ENCODE data around the gene HSPA4L. TPM values are rescaled to one million over a fixed set of nuclear protein-coding genes. Genes with fewer than 3 reads are reported as not detected.

Gene HSPA4L
- total RNA-seq, 2 experiments from 2014 or later: 3.8 to 4.8 TPM

GRCh38 chr4:127777487-127777886 lies 4.6 kb upstream of the HSPA4L start:
- no peak for DNase-seq
- H3K4me3 Mint-ChIP-seq: no peak overlapping the region
- H3K36me3 Mint-ChIP-seq: peaks cover 3% of the 10 kb centered on the region
- H3K27me3 Mint-ChIP-seq: peaks cover 81% of the 10 kb centered on the region
- H3K4me1 Mint-ChIP-seq: peaks cover 5% of the 10 kb centered on the region
- H3K9me3 Mint-ChIP-seq: no peaks in the 10 kb centered on the region
- H3K27ac Mint-ChIP-seq: no peak overlapping the region

GRCh38 chr4:127778102-127778501 lies 4.0 kb upstream of the HSPA4L start:
- Mint-ChIP-seq H3K27me3 (peaks cover 82% of the 10 kb centered on the region), H3K36me3 (peaks cover 4% of the 10 kb centered on the region), H3K4me1 (peaks cover 10% of the 10 kb centered on the region), H3K27ac (no peak overlapping the region), H3K9me3 (no peaks in the 10 kb centered on the region), H3K4me3 (no peak overlapping the region)
- DNase-seq: no peak

- Mint-ChIP-seq H3K9me3 (no peaks in the 10 kb centered on the region), H3K4me1 (peaks cover 19% of the 10 kb centered on the region), H3K4me3 (no peak overlapping the region), H3K27me3 (peaks cover 84% of the 10 kb centered on the region), H3K27ac (no peak overlapping the region), H3K36me3 (peaks cover 8% of the 10 kb centered on the region)
- no peak for DNase-seq
These were observed 1.5 kb upstream of the HSPA4L start for GRCh38 chr4:127780598-127780997.

- peaks cover 8% of the 10 kb centered on the region for H3K36me3 Mint-ChIP-seq
- peaks cover 86% of the 10 kb centered on the region for H3K27me3 Mint-ChIP-seq
- H3K4me1 Mint-ChIP-seq: peaks cover 19% of the 10 kb centered on the region
- peak; percentile 48 for DNase-seq
- H3K9me3 Mint-ChIP-seq: no peaks in the 10 kb centered on the region
- H3K27ac Mint-ChIP-seq: no peak overlapping the region
- peak overlapping the region; percentile 23 for H3K4me3 Mint-ChIP-seq
These were observed 660 bp upstream of the HSPA4L start for GRCh38 chr4:127781300-127782024.

- Mint-ChIP-seq H3K4me3 (no peak overlapping the region), H3K4me1 (peaks cover 19% of the 10 kb centered on the region), H3K27me3 (peaks cover 83% of the 10 kb centered on the region), H3K9me3 (no peaks in the 10 kb centered on the region), H3K36me3 (peaks cover 8% of the 10 kb centered on the region), H3K27ac (no peak overlapping the region)
- peak; percentile 76 for DNase-seq
These were observed 172 bp upstream of the HSPA4L start for GRCh38 chr4:127782025-127782274.

GRCh38 chr4:127783026-127783769 lies 1.1 kb downstream of the HSPA4L start:
- H3K9me3 Mint-ChIP-seq: no peaks in the 10 kb centered on the region
- no peak for DNase-seq
- H3K4me3 Mint-ChIP-seq: peak overlapping the region; percentile 85
- peaks cover 19% of the 10 kb centered on the region for H3K4me1 Mint-ChIP-seq
- H3K27ac Mint-ChIP-seq: peak overlapping the region; percentile 83
- peaks cover 8% of the 10 kb centered on the region for H3K36me3 Mint-ChIP-seq
- H3K27me3 Mint-ChIP-seq: peaks cover 71% of the 10 kb centered on the region

GRCh38 chr4:127783955-127784770 lies 2.0 kb downstream of the HSPA4L start:
- no peak overlapping the region for H3K27ac Mint-ChIP-seq
- H3K9me3 Mint-ChIP-seq: no peaks in the 10 kb centered on the region
- peaks cover 19% of the 10 kb centered on the region for H3K4me1 Mint-ChIP-seq
- H3K36me3 Mint-ChIP-seq: peaks cover 8% of the 10 kb centered on the region
- H3K27me3 Mint-ChIP-seq: peaks cover 70% of the 10 kb centered on the region
- no peak overlapping the region for H3K4me3 Mint-ChIP-seq
- DNase-seq: no peak

GRCh38 chr4:127788517-127788916 lies 6.4 kb downstream of the HSPA4L start:
- DNase-seq: no peak
- Mint-ChIP-seq H3K4me3 (no peak overlapping the region), H3K27me3 (peaks cover 59% of the 10 kb centered on the region), H3K9me3 (no peaks in the 10 kb centered on the region), H3K4me1 (peaks cover 5% of the 10 kb centered on the region), H3K27ac (no peak overlapping the region), H3K36me3 (no peaks in the 10 kb centered on the region)

- Mint-ChIP-seq H3K36me3 (no peaks in the 10 kb centered on the region), H3K27me3 (peaks cover 54% of the 10 kb centered on the region), H3K4me1 (no peaks in the 10 kb centered on the region), H3K4me3 (no peak overlapping the region), H3K27ac (no peak overlapping the region), H3K9me3 (no peaks in the 10 kb centered on the region)
- no peak for DNase-seq
These were observed 9.3 kb downstream of the HSPA4L start for GRCh38 chr4:127791391-127791790.

- H3K4me1 Mint-ChIP-seq: no peaks in the 10 kb centered on the region
- H3K36me3 Mint-ChIP-seq: no peaks in the 10 kb centered on the region
- H3K27ac Mint-ChIP-seq: no peak overlapping the region
- no peaks in the 10 kb centered on the region for H3K9me3 Mint-ChIP-seq
- peaks cover 55% of the 10 kb centered on the region for H3K27me3 Mint-ChIP-seq
- DNase-seq: no peak
- no peak overlapping the region for H3K4me3 Mint-ChIP-seq
These were observed 11.4 kb downstream of the HSPA4L start for GRCh38 chr4:127793528-127793927.

GRCh38 chr4:127799711-127800110 lies 17.6 kb downstream of the HSPA4L start:
- no peak for DNase-seq
- no peak overlapping the region for H3K4me3 Mint-ChIP-seq
- no peaks in the 10 kb centered on the region for H3K36me3 Mint-ChIP-seq
- peaks cover 33% of the 10 kb centered on the region for H3K27me3 Mint-ChIP-seq
- no peaks in the 10 kb centered on the region for H3K9me3 Mint-ChIP-seq
- no peak overlapping the region for H3K27ac Mint-ChIP-seq
- H3K4me1 Mint-ChIP-seq: no peaks in the 10 kb centered on the region

- no peak overlapping the region for H3K4me3 Mint-ChIP-seq
- no peak overlapping the region for H3K27ac Mint-ChIP-seq
- H3K36me3 Mint-ChIP-seq: no peaks in the 10 kb centered on the region
- H3K27me3 Mint-ChIP-seq: peaks cover 12% of the 10 kb centered on the region
- no peaks in the 10 kb centered on the region for H3K9me3 Mint-ChIP-seq
- no peak for DNase-seq
- H3K4me1 Mint-ChIP-seq: no peaks in the 10 kb centered on the region
These were observed 27.2 kb downstream of the HSPA4L start for GRCh38 chr4:127809173-127809800.

GRCh38 chr4:127810551-127810950 lies 28.4 kb downstream of the HSPA4L start:
- Mint-ChIP-seq H3K4me3 (no peak overlapping the region), H3K4me1 (no peaks in the 10 kb centered on the region), H3K36me3 (no peaks in the 10 kb centered on the region), H3K27me3 (peaks cover 8% of the 10 kb centered on the region), H3K9me3 (no peaks in the 10 kb centered on the region), H3K27ac (no peak overlapping the region)
- DNase-seq: no peak

GRCh38 chr4:127822430-127822829 lies 40.3 kb downstream of the HSPA4L start:
- H3K9me3 Mint-ChIP-seq: no peaks in the 10 kb centered on the region
- no peaks in the 10 kb centered on the region for H3K4me1 Mint-ChIP-seq

GRCh38 chr4:127828121-127828520 lies 46.0 kb downstream of the HSPA4L start:
- no peak for DNase-seq
- Mint-ChIP-seq H3K27me3 (peaks cover 7% of the 10 kb centered on the region), H3K9me3 (no peaks in the 10 kb centered on the region), H3K4me3 (no peak overlapping the region), H3K4me1 (no peaks in the 10 kb centered on the region), H3K27ac (no peak overlapping the region), H3K36me3 (no peaks in the 10 kb centered on the region)

More at GRCh38 chr4:127822430-127822829, 40.3 kb downstream of the HSPA4L start:
- no peak for DNase-seq
- H3K27me3 Mint-ChIP-seq: peaks cover 20% of the 10 kb centered on the region
- H3K4me3 Mint-ChIP-seq: no peak overlapping the region
- H3K27ac Mint-ChIP-seq: no peak overlapping the region
- H3K36me3 Mint-ChIP-seq: no peaks in the 10 kb centered on the region

Data from activated naive CD8-positive, alpha-beta T cell treated with anti-CD3 and anti-CD28 coated beads for 36 hours (primary cell).